Endometrium (tissue), 2 donors: ENCODE measurements around the gene KRT17.

Experiments used
- FAIRE-seq: peaks from 2 replicates; lab custom pipeline; 2012; peaks lifted over from hg19 to GRCh38; lab: Jason Lieb, UNC
- donor health status: control.
- donor health status: control.

The KRT17 gene

DNA sequence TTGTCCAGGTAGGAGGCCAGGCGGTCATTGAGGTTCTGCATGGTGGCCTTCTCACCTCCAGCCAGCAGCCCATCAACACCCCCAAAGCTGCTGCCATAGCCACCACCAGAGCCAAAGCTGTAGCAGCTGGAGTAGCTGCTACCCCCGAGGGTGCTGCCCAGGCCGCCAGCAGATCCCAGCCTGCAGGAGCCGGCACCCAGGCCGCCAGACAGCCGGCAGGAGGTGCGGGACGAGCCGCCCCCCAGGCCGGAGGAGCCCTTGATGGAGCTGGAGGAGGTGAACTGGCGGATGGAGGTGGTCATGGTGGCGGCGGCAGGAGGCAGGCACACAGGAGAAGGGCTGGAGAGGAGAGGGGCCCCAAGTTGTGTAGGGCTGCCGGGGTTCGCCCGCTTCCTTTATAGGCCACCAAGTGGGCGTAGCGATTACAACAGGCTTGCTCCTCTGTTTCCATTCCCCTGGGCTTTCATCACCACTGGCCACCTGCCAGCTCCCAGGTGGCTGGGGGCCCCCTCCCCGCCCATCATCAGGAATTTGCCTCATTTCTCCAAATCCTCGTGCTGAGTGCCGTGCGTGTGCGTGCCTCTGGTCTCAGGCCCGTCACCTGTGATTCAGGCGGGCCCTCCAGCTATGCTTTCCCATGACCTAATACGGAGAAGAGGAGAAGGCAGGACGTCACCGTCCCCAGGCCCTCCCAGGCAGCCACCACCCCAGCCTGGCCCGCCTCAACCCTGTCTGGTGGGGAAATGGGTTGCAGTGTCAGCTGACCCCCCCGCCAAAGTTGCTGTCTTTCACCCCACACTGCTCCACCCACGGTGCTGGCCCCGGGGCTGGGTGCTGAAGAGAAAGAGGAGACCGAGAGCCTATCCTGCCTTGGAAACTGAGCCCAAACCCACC is at the start of gene KRT17:
Gene KRT17 (minus strand): TSS at position 368 of the 894 bp plus-strand sequence. CDS start 66 bp downstream, at position 302.
- FAIRE-seq = no peak

- no peak for FAIRE-seq
Observed at GRCh38 chr17:41672153-41672552, 47.8 kb upstream of the KRT17 start.

- FAIRE-seq = no peak
Observed at GRCh38 chr17:41667280-41668041, 43.1 kb upstream of the KRT17 start.

GRCh38 chr17:41666708-41667279 is 42.4 kb upstream of the KRT17 start:
- FAIRE-seq = no peak

GRCh38 chr17:41666237-41666641 is 41.9 kb upstream of the KRT17 start:
- no peak for FAIRE-seq

DNA sequence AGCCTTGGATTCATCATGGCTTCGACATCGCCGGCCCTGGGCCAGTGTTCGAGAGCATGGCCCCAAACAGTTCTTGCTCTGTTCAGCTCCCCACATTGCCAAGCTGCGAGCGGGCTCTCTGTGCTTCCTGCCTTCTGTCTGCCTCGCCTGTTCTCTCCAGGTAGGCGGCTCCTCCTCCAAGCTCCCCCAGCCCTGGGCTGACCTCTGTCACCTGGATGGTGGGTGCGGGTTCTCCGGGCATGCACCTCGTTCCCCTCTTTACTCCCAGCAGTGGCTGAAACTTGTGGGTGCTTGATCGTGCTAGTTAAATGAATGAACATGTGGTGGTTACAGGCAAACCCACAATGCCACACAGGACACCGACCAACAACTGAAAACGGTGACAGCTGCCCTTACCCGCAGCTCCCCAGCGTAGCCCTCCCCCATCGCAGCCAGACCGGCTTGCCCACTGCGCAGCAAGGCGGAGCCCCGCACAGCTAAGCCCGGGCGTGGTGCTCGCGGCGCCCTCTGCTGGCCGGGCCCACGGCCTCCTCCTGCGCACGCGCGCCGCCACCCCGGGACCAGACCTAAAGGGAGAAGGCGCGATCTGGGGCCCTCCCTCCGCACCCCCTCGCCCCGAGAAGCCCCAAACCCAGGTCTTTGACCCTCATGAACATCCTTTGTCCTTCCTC is 41.3 kb upstream of the KRT17 start:
- FAIRE-seq = no peak

DNA sequence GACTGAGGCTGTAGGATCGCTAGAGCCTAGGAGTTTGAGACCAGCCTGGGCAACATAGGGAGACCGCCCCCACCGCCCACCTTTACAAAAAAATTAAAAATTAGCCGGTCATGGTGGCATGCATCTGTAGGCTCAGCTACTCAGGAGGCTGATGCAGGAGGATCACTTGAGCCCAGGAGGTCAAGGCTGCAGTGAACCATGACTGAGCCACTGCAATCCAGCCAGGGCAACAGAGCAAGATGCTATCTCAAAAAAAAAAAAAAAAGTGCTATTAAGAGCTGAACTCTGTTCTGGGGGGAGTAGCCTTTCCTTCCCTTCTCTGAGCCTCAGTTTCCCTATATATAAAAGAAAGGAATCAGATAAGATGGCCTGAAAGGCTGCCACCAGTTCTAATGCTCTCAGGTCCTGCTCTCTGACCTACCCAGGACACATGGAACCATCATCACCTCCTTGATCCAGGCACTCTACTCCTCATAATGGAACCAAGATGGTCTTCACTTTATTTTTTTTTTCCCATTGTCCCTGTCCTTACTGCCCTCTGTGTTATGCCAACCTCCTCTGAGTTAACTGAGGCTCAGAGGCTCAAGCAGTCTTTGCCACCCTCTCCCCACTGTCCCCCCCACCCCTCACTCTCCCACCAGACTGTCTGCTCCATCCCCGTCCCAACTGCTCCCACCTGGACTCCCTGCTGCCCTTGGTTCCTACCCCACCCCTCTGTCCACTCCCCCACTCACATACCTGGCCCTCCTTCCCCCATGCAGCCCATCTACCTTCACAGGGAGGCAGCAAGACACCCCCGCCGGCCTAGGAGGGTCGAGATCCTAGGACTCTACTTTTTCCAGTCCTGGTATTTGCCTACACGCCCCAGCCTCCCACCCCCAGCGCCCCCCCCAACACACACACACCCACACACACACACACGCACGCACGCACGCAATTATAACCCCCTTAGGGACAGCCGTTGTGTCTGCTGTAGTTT is 40.5 kb upstream of the KRT17 start:
- FAIRE-seq = no peak

DNA sequence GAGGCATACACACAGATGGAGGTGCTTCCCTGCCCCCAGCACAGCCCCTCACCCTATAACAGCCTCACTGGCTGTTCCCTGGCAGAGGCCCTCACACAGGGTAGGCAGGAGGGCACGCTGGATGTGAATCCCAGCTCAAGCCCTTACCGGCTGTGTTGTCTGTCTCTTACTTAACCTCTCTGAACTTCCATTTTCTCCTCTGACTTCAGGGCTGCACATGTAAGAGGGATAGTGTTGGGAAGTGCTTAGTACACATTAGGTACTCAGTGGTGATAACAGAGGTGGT is 39.7 kb upstream of the KRT17 start:
- no peak for FAIRE-seq

GRCh38 chr17:41663451-41664171 is 39.2 kb upstream of the KRT17 start:
- no peak for FAIRE-seq

DNA sequence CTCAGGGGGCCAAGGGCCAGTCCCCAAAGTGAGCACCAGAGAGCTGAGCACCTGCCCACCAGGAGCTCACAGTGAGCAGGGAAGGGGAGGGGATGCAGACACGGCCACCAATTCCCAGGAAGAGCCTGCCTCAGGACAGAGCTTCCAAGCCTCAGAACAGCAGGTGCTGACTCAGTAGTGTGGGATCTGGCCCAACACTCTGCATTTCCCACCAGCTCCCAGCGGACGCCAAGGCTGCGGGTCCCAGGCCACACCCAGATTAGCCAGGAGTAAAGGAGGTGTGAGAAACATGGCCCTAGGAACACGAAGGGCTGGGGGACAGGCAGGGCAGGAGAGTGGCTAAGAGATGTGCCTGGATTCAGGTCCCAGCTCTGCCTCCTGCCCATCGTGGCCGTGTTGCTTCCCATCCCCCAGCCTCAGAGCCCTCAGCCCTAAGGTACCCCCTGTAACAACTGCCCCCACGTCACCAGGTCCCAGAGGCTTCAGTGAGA is 35.9 kb upstream of the KRT17 start:
- FAIRE-seq = no peak

GRCh38 chr17:41659427-41660212 is 35.2 kb upstream of the KRT17 start:
- FAIRE-seq = no peak

DNA sequence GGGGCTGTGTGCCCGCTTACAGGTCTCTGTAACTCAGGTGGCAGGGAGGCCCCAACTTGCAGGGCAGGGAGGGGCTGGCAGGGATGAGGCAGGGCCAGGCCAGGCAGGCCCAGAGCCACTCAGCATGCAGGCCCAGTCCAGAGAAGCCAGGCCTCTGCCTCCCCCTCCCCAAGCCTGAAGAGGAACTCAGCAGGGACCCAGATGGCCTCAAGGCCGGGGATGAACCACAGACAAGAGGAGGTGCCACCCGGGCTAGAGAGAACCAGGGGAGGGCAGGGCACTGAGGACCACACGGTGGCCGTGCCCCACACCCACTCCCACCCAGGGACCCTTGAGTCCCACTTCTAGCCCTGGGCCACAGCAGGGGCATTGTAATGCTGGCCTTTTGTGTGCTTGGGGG is 34.5 kb upstream of the KRT17 start:
- no peak for FAIRE-seq

GRCh38 chr17:41657936-41658335 is 33.6 kb upstream of the KRT17 start:
- FAIRE-seq = no peak

DNA sequence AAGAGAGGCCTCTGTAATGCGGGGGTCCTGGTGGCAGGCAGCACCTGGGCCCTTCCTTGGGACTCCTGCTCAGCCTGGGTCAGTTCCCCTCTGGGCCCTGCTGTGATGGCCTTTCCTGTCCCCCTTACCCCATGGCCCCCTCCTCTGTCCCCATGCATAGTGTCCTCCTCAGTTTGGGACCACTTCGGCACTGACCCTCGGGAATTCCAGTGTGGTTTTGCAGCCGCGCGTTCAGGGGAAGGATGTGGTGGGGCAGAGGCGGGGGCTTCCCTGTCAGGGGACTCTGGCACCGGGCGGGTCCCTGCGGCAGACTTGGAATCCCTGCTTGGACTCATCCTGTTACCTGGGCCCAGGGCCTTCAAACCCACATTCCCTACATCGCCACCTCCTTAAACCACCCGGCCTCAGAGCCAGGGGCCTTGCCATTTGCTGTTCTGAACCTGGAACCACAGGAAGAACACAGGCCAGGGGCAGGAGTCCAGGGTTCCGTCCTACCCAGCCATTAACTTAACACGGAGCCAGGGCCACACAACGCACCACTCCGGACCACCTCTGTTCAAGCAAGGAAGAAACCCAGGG is 32.9 kb upstream of the KRT17 start:
- no peak for FAIRE-seq

DNA sequence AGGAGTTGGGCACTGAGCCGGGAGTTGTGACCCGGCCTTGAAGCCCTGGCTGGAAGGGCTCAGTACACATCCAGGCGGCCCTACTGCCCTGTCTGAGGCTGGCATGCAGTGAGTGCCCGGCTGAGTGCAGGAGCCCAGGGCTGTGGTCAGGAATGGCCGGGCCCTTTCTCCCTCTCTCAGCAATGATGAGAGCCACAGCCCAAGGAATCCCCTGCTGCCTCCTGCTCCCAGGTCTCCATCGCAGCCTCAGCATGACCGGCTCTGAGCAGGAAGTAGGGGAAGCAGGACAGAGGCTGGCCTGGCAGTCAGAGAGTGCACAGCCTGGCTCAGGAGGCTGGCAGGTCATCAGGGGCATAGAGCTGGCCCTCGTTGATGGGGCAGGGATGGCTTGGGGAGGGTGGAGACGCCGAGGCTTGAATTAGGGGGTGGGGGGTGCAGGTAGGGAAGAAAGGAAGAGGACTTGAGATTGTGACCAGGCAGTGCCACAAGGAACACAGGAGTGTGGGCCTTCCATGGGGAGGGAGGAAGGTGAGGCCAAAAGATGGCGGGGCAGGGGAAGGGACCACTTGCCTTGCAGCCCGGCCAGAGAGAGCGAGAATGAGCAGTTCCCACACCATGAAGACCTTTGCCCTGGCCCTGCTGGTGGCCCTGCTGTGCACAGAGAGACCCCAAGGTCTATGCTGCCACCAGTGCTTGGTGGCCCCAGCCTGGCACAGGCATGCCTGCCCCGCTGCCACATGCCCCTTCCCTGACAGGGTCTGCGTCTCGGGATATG is 32.1 kb upstream of the KRT17 start:
- FAIRE-seq = no peak

GRCh38 chr17:41655611-41656111 is 31.3 kb upstream of the KRT17 start:
- no peak for FAIRE-seq

GRCh38 chr17:41654678-41655607 is 30.6 kb upstream of the KRT17 start:
- no peak for FAIRE-seq
